Central memory CD4-positive, alpha-beta T cell (primary cell): ENCODE results near the gene OTC.

Experiments used
- DNase-seq: peaks from one replicate; pipeline ENCODE4 v3.0.0; 2022

OTC gene

GRCh38 chrX:38357747-38358673 lies 5.6 kb downstream of the OTC start:
- no peak for DNase-seq

- no peak for DNase-seq
Observed at GRCh38 chrX:38363046-38363445, 10.6 kb downstream of the OTC start.

- no peak for DNase-seq
Observed at GRCh38 chrX:38365954-38366353, 13.6 kb downstream of the OTC start.

GRCh38 chrX:38368774-38369173 lies 16.4 kb downstream of the OTC start:
- no peak for DNase-seq

- DNase-seq: no peak
Observed at GRCh38 chrX:38371641-38372040, 19.2 kb downstream of the OTC start.

- DNase-seq: no peak
Observed at GRCh38 chrX:38374431-38374830, 22.0 kb downstream of the OTC start.

- DNase-seq: no peak
Observed at GRCh38 chrX:38375891-38376290, 23.5 kb downstream of the OTC start.

GRCh38 chrX:38376747-38377146 lies 24.3 kb downstream of the OTC start:
- no peak for DNase-seq

GRCh38 chrX:38379088-38379487 lies 26.7 kb downstream of the OTC start:
- no peak for DNase-seq

- no peak for DNase-seq
Observed at GRCh38 chrX:38382663-38383062, 30.3 kb downstream of the OTC start.

GRCh38 chrX:38400389-38400910 lies 48.0 kb downstream of the OTC start:
- DNase-seq: no peak

- DNase-seq: no peak
Observed at GRCh38 chrX:38402118-38402517, 49.7 kb downstream of the OTC start.

- no peak for DNase-seq
Observed at GRCh38 chrX:38403834-38404233, 51.4 kb downstream of the OTC start.

- no peak for DNase-seq
Observed at GRCh38 chrX:38407126-38407525, 54.7 kb downstream of the OTC start.

GRCh38 chrX:38409289-38409688 lies 56.9 kb downstream of the OTC start:
- no peak for DNase-seq

- DNase-seq: no peak
Observed at GRCh38 chrX:38426785-38427184, 74.4 kb downstream of the OTC start.

- DNase-seq: no peak
Observed at GRCh38 chrX:38431525-38431924, 79.1 kb downstream of the OTC start.

GRCh38 chrX:38435130-38435529 lies 82.7 kb downstream of the OTC start:
- no peak for DNase-seq

- no peak for DNase-seq
Observed at GRCh38 chrX:38437093-38437492, 84.7 kb downstream of the OTC start.

- DNase-seq: no peak
Observed at GRCh38 chrX:38438321-38438720, 85.9 kb downstream of the OTC start.

GRCh38 chrX:38452603-38453002 lies 100.2 kb downstream of the OTC start:
- no peak for DNase-seq

GRCh38 chrX:38458071-38458470 lies 105.7 kb downstream of the OTC start:
- no peak for DNase-seq

- DNase-seq: no peak
Observed at GRCh38 chrX:38462257-38462656, 109.9 kb downstream of the OTC start.

GRCh38 chrX:38465686-38466085 lies 113.3 kb downstream of the OTC start:
- DNase-seq: no peak
